ENCODE measurements around the gene WRAP73. TPM values are rescaled to one million over a fixed set of nuclear protein-coding genes. Genes with fewer than 3 reads are reported as not detected.
A peak's percentile ranks its signal among the peaks of the same experiment; 100 is the strongest.

Gene WRAP73
- total and polyA plus RNA-seq, 9 of the 15 experiments (the other 6 are each of a cell fraction or from before 2014, with no cell fraction given): 4.3 to 51.8 (median 30.1) TPM

GRCh38 chr1:3627515-3628253, 22.2 kb downstream of the WRAP73 start:
- no peak for FAIRE-seq
- Histone ChIP-seq H3K9me1 (ENCODE audit: control insufficient read depth, insufficient read depth, low read length) (no peaks in the 10 kb centered on the region), H3K4me2 (ENCODE audit: insufficient read depth, low read length) (no peak overlapping the region), H2AFZ (ENCODE audit: low read depth, low read length) (no peak overlapping the region), H3K27ac (ENCODE audit: extremely low read depth, low read depth, low read length) (no peak overlapping the region), H3K27me3 (ENCODE audit: control insufficient read depth in 2 of 2, insufficient read depth in 2 of 2, low read length in 2 of 2) (peaks cover 5 to 16% of the 10 kb centered on the region in 2 experiments; a peak in 4 of 5 replicates), H3K36me3 (ENCODE audit: control insufficient read depth, insufficient read depth, low read length) (peaks cover 36% of the 10 kb centered on the region; the same call in 1 of the 3 replicates), H3K4me3 (no peak overlapping the region), H3K9ac (ENCODE audit: insufficient read depth in 1 of 2, low read depth in 2 of 2, low read length in 2 of 2) (no peak overlapping the region; a peak in 1 of 4 replicates), H4K20me1 (replicated peaks; ENCODE audit: control insufficient read depth, insufficient read depth, low read length) (no peaks in the 10 kb centered on the region), H3K4me1 (replicated peaks in 1 of 2; ENCODE audit: control insufficient read depth in 2 of 2, insufficient read depth in 2 of 2, low read length in 2 of 2) (peaks cover 10 to 32% of the 10 kb centered on the region in 2 experiments; a peak in 4 of 5 replicates), H3K79me2 (ENCODE audit: control insufficient read depth, insufficient read depth, low read length) (no peaks in the 10 kb centered on the region), H3K9me3 (replicated peaks; ENCODE audit: control insufficient read depth, insufficient read depth, low read depth, low read length) (no peaks in the 10 kb centered on the region)
- CTCF ChIA-PET (ENCODE audit: low intra/inter-chr PET ratio): no interaction called here
- POLR2A ChIA-PET: interaction anchor here (0.6 to 1.1 kb wide), 3 partner anchors 13 to 232 kb away, joined by 3 read pairs; no protein-coding TSS in a partner anchor
- in situ Hi-C loops (cut with MboI) (no loop called here), intact Hi-C loops (cut with micrococcal nuclease) (loop anchor here (5.0 kb wide), 1 partner anchor 95 kb away; no protein-coding TSS in a partner anchor)
- no TSS peak for BruUV-seq (replicated peaks)
- WGBS (ENCODE audit: insufficient coverage, low coverage, missing lambda C conversion rate): 78% methylated on average over 26 of the region's 26 CpGs
- TF ChIP-seq NR2F6 (CRISPR knock-in tag; IDR thresholded peaks at IDR 0.05): no peak
- no peak for TF ChIP-seq ZNF217 (CRISPR knock-in tag; IDR thresholded peaks at IDR 0.05)
- TF ChIP-seq POLR2G (IDR thresholded peaks at IDR 0.05; ENCODE audit: low read depth, low read length): 0 out of 2 replicates have a peak, but pooled peaks have one; percentile 19
- no peak for DNase-seq (ENCODE audit: extremely low read depth in 1 of 4, low spot score in 3 of 4)
- ATAC-seq: no peak

GRCh38 chr1:3626025-3626424, 23.9 kb downstream of the WRAP73 start:
- intact Hi-C loops (cut with micrococcal nuclease) (loop anchor here (5.0 kb wide), 1 partner anchor 96 kb away; no protein-coding TSS in a partner anchor), in situ Hi-C loops (cut with MboI) (no loop called here)
- FAIRE-seq (no peak), ATAC-seq (no peak), DNase-seq (ENCODE audit: extremely low read depth in 1 of 4, low spot score in 3 of 4) (no peak)
- Histone ChIP-seq H3K36me3 (ENCODE audit: control insufficient read depth, insufficient read depth, low read length) (peaks cover 28% of the 10 kb centered on the region; the same call in 1 of the 3 replicates), H3K9me1 (ENCODE audit: control insufficient read depth, insufficient read depth, low read length) (no peaks in the 10 kb centered on the region), H3K4me2 (ENCODE audit: insufficient read depth, low read length) (peak overlapping the region; percentile 90), H4K20me1 (replicated peaks; ENCODE audit: control insufficient read depth, insufficient read depth, low read length) (no peaks in the 10 kb centered on the region), H3K27ac (ENCODE audit: extremely low read depth, low read depth, low read length) (no peak overlapping the region; the same call in 2 of the 3 replicates), H3K4me3 (peak overlapping the region; percentile 95), H3K9ac (ENCODE audit: insufficient read depth in 1 of 2, low read depth in 2 of 2, low read length in 2 of 2) (peak overlapping the region in 1 of 2 experiments; percentile 55; a peak in 2 of 4 replicates), H3K27me3 (ENCODE audit: control insufficient read depth in 2 of 2, insufficient read depth in 2 of 2, low read length in 2 of 2) (peaks cover 5 to 16% of the 10 kb centered on the region in 2 experiments; a peak in 4 of 5 replicates), H3K9me3 (replicated peaks; ENCODE audit: control insufficient read depth, insufficient read depth, low read depth, low read length) (no peaks in the 10 kb centered on the region), H2AFZ (ENCODE audit: low read depth, low read length) (peak overlapping the region; percentile 79), H3K4me1 (replicated peaks in 1 of 2; ENCODE audit: control insufficient read depth in 2 of 2, insufficient read depth in 2 of 2, low read length in 2 of 2) (peaks cover 10 to 25% of the 10 kb centered on the region in 2 experiments; a peak in 4 of 5 replicates), H3K79me2 (ENCODE audit: control insufficient read depth, insufficient read depth, low read length) (no peaks in the 10 kb centered on the region)
- BruUV-seq (replicated peaks): no TSS peak
- WGBS (ENCODE audit: insufficient coverage, low coverage, missing lambda C conversion rate): 46% methylated on average over 4 of the region's 4 CpGs
- CTCF ChIA-PET (ENCODE audit: low intra/inter-chr PET ratio): interaction anchor here (0.6 kb wide), 1 partner anchor 23 kb away, joined by 3 read pairs; no protein-coding TSS in a partner anchor
- POLR2A ChIA-PET: interaction anchor here (0.8 to 1.5 kb wide), 2 partner anchors 9 to 184 kb away, joined by 3 to 4 read pairs; no protein-coding TSS in a partner anchor
- TF ChIP-seq ZNF512 (tag; IDR thresholded peaks at IDR 0.05): peak; percentile 59; the same call in 1 of the 2 replicates
